SIG-M5 treated with dmso at 0.1 percent for 504 hours (cell line): ENCODE measurements around the gene ATE1.
A peak's percentile ranks its signal among the peaks of the same experiment; 100 is the strongest.

Experiments used
- DNase-seq: peaks from one replicate; lab custom pipeline; 2025; ENCODE audit not compliant: unreplicated experiment; lab: John Stamatoyannopoulos, UW

The ATE1 gene

GRCh38 chr10:121879476-121879875 lies 48.4 kb downstream of the ATE1 start:
- DNase-seq = no peak

GRCh38 chr10:121873236-121873635 lies 54.6 kb downstream of the ATE1 start:
- no peak for DNase-seq

GRCh38 chr10:121870413-121870812 lies 57.4 kb downstream of the ATE1 start:
- no peak for DNase-seq

- DNase-seq = no peak
Observed at GRCh38 chr10:121865554-121865953, 62.3 kb downstream of the ATE1 start.

GRCh38 chr10:121864653-121865052 lies 63.2 kb downstream of the ATE1 start:
- DNase-seq = no peak

GRCh38 chr10:121864168-121864567 lies 63.7 kb downstream of the ATE1 start:
- DNase-seq = no peak

GRCh38 chr10:121862649-121863048 lies 65.2 kb downstream of the ATE1 start:
- no peak for DNase-seq

- DNase-seq = no peak
Observed at GRCh38 chr10:121862042-121862441, 65.8 kb downstream of the ATE1 start.

GRCh38 chr10:121860810-121861209 lies 67.0 kb downstream of the ATE1 start:
- no peak for DNase-seq

- DNase-seq = peak; percentile 82
Observed at GRCh38 chr10:121854809-121855445, 72.9 kb downstream of the ATE1 start.

GRCh38 chr10:121853950-121854349 lies 73.9 kb downstream of the ATE1 start:
- no peak for DNase-seq

GRCh38 chr10:121851786-121852185 lies 76.0 kb downstream of the ATE1 start:
- DNase-seq = no peak

- DNase-seq = no peak
Observed at GRCh38 chr10:121848082-121848481, 79.7 kb downstream of the ATE1 start.

- DNase-seq = no peak
Observed at GRCh38 chr10:121846555-121846954, 81.3 kb downstream of the ATE1 start.

- peak; percentile 26 for DNase-seq
Observed at GRCh38 chr10:121845044-121845784, 82.6 kb downstream of the ATE1 start.

- no peak for DNase-seq
Observed at GRCh38 chr10:121844537-121844936, 83.3 kb downstream of the ATE1 start.

GRCh38 chr10:121843379-121843778 lies 84.5 kb downstream of the ATE1 start:
- no peak for DNase-seq

- DNase-seq = no peak
Observed at GRCh38 chr10:121841862-121842261, 86.0 kb downstream of the ATE1 start.

GRCh38 chr10:121838931-121839330 lies 88.9 kb downstream of the ATE1 start:
- DNase-seq = peak; percentile 66

GRCh38 chr10:121838149-121838548 lies 89.7 kb downstream of the ATE1 start:
- DNase-seq = no peak

GRCh38 chr10:121836171-121836570 lies 91.7 kb downstream of the ATE1 start:
- DNase-seq = no peak

GRCh38 chr10:121835376-121835775 lies 92.5 kb downstream of the ATE1 start:
- DNase-seq = no peak

GRCh38 chr10:121834757-121835156 lies 93.1 kb downstream of the ATE1 start:
- DNase-seq = no peak
